ENCODE results near the gene PLCL1.

- TF ChIP-seq CTCF (conservative IDR thresholded peaks at IDR 0.05) (no peak), ZFX (IDR thresholded peaks at IDR 0.05) (no peak)
These were observed 192.7 kb downstream of the PLCL1 start for GRCh38 chr2:197997083-197997541.
